GM12864 (cell line): ENCODE results near the gene METRN.
"Not testable (repeated sequence)": the region's sequence is repeated elsewhere in the genome, so short reads cannot be mapped to it uniquely, and the experiment has no call there.

Experiments
- DNase-seq: peaks from one replicate; pipeline ENCODE4 v3.0.0-alpha.2; 2011; ENCODE audit warnings: low read depth
- H3K4me3 ChIP-seq: 2 replicates; pipeline ENCODE4 v1.5.1; 2011; ENCODE audit warnings: mild to moderate bottlenecking, low read depth, low read length, control low read depth
- CTCF ChIP-seq: IDR thresholded peaks from 2 replicates; pipeline ENCODE4 v1.5.1; 2011; ENCODE audit warnings: low read depth, mild to moderate bottlenecking, moderate library complexity, low read length, control low read depth, inconsistent platforms; ENCODE audit errors: missing control alignments

Gene METRN

DNA sequence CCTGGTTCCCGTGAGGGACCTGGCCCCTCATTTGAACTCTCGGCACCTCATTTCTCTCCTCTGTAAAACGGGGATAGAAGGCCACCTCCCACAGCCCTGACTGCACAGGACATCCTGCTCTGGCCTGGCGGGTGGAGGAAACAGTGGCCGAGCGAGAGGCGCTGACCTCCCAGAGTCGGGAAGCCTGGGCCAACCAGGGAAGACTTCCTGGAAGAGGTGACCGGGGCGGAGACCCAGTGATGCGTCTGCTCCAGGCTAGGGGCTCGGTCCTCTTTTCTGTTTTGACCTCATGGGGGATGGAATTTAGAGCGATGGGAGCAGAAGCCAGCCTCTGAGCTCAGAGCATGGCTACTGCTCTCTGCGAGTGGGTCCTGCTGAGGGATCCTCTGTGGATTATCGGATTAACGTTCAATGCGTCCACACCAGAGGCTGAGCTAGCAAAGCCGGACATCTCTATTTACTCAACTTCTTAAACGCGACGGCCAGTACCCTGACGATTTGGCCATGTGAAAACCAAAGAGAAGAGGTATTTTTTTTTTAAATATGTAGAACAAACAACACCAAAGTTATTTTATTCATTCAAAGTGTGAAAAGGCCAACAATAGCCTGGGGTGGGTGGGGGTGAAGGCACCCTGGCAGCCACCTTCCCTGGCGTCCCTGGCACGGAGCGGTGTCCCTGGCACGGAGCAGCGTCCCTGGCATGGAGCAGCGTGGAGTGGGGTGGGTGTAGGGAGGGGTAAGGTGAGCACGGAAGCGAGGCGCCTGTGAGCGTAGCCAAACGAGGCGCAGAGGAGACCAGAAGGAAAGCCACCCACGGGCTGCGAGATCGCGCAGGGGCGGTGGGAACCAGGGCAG is 36.5 kb downstream of the METRN start:
- no peak for TF ChIP-seq CTCF
- no peak for DNase-seq
- no peak overlapping the region for H3K4me3 ChIP-seq

DNA sequence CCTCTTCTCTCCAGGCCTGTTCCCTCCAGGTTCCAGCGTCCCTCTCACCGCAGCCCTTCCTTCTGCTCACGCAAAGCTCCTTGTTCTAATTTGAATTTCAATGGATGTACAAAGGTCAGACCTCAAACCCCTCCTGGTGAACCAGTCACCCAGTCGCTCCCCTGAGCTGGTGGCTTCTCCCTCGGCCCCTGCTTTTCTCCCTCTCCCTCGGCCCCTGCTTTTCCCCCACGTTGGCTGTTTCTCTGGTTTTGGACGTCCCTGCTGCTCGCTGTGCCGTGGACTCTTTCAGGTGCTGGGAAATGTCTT is 37.0 kb downstream of the METRN start:
- no peak for TF ChIP-seq CTCF
- no peak overlapping the region for H3K4me3 ChIP-seq
- DNase-seq, result no peak

DNA sequence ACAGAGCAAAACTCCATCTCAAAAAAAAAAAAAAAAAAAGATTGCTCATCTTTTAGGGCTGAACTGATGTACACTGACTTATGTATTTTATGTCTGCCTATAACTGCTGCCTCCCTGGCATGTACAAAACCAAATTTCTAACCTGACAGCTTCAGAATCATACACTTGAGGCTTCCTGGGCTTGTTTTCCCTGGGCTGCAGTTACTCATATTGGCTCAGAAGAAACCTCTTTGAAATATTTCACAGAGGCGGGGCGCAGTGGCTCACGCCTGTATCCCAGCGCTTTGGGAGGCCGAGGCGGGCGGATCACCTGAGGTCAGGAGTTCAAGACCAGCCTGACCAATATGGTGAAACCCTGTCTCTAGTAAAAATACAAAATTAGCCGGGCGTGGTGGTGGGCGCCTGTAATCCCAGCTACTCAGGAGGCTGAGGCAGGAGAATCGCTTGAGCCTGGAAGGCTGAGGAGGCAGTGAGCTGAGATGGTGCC is 39.2 kb downstream of the METRN start:
- DNase-seq, H3K4me3 ChIP-seq: not testable (repeated sequence)

GRCh38 chr16:754656-755055 is 39.7 kb downstream of the METRN start:
- no peak overlapping the region for H3K4me3 ChIP-seq
- no peak for TF ChIP-seq CTCF
- no peak for DNase-seq

DNA sequence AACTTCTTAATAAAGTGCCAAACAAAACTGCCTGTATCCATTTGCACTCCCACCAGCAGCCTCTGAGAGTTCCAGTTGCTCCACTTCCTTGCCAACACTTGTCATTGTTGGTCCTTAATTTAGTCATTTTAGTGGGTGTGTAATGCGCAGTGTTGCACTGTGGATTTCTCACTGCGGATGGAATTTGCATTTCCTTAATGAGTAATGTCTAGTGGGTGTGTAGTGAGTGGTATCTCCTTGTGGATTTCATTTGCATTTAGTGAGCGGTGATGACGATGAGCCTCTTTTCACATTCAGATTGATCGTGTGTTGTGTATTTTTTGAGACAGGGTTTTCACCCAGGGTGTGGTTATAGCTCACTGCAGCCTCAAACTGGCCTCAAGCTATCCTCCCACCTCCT is 41.5 kb downstream of the METRN start:
- DNase-seq, result no peak
- no peak overlapping the region for H3K4me3 ChIP-seq
- no peak for TF ChIP-seq CTCF

DNA sequence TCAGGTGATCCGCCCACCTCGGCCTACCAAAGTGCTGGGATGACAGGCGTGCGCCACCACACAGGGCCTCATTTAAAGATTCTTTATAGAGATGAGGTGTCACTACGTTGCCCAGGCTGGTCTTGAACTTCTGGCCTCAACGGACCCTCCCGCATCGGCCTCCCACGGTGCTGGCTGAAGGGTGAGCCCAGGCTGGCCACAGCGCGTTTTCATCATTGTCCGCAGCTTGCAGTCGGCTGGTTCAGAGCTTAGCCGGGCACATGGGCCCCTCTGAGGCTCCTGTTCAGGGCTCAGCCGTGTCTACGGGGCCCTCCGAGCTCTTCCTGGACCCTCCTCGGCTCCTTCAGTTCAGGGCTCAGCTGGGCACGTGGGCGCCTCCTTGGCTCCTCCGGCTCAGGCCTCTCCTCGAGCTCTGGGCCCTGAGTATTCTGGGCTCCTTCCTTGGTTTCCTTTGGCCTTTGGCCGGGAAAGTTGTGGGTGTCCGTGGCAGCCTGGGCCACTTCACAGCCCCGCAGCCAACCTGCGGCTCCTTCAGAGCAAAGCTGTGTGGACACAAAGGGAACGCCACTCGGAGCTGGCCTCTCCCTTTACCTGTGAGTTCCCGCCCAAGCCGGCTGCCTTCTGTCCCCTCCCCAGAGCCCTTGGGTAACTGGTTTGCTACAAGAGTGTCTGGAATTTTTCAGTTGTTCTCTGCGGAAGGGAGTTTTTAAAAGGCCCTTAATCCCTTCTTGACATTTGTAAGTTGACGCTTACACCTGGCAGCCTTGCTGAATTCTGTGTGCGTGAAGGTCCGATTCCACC is 44.4 kb downstream of the METRN start:
- H3K4me3 ChIP-seq, result no peak overlapping the region
- TF ChIP-seq CTCF, result no peak
- DNase-seq, result no peak

- no peak for DNase-seq
- TF ChIP-seq CTCF, result no peak
These were observed 45.1 kb downstream of the METRN start for GRCh38 chr16:760065-760464.

More at GRCh38 chr16:760065-760464, 45.1 kb downstream of the METRN start:
- H3K4me3 ChIP-seq, result no peak overlapping the region
